GM06990 (cell line): ENCODE measurements around the gene TMEM178B.

Experiments
- DNase-seq: peaks from one replicate; pipeline ENCODE4 v3.0.0-alpha.2; 2011; ENCODE audit not compliant: insufficient read length; ENCODE audit errors: extremely low read depth
- H3K27me3 ChIP-seq: replicated peaks from 2 replicates; pipeline ENCODE4 v1.6.0; 2011; ENCODE audit warnings: low read length; ENCODE audit not compliant: control insufficient read depth, insufficient read depth
- H3K36me3 ChIP-seq: 2 replicates; pipeline ENCODE4 v1.5.1; 2011; ENCODE audit warnings: low read length; ENCODE audit not compliant: control insufficient read depth, insufficient read depth
- H3K4me3 ChIP-seq: replicated peaks from 2 replicates; pipeline ENCODE4 v1.5.1; 2011; ENCODE audit warnings: low read depth, mild to moderate bottlenecking, control low read depth, low read length
- TF ChIP-seq, protein P1 (sequence below): IDR thresholded peaks from 2 replicates; pipeline ENCODE4 v1.5.1; 2011; ENCODE audit warnings: low read length, control low read depth, mild to moderate bottlenecking, inconsistent platforms; ENCODE audit not compliant: insufficient read depth, poor library complexity, severe bottlenecking

Gene TMEM178B

GRCh38 chr7:141430455-141431139 lies 356.7 kb downstream of the TMEM178B start:
- no peak for DNase-seq
- TF ChIP-seq, protein P1, sequence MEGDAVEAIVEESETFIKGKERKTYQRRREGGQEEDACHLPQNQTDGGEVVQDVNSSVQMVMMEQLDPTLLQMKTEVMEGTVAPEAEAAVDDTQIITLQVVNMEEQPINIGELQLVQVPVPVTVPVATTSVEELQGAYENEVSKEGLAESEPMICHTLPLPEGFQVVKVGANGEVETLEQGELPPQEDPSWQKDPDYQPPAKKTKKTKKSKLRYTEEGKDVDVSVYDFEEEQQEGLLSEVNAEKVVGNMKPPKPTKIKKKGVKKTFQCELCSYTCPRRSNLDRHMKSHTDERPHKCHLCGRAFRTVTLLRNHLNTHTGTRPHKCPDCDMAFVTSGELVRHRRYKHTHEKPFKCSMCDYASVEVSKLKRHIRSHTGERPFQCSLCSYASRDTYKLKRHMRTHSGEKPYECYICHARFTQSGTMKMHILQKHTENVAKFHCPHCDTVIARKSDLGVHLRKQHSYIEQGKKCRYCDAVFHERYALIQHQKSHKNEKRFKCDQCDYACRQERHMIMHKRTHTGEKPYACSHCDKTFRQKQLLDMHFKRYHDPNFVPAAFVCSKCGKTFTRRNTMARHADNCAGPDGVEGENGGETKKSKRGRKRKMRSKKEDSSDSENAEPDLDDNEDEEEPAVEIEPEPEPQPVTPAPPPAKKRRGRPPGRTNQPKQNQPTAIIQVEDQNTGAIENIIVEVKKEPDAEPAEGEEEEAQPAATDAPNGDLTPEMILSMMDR, result no peak
- no peak overlapping the region for H3K4me3 ChIP-seq
- no peaks in the 10 kb centered on the region; the same call in 1 of the 2 replicates for H3K27me3 ChIP-seq
- no peaks in the 10 kb centered on the region for H3K36me3 ChIP-seq

DNA sequence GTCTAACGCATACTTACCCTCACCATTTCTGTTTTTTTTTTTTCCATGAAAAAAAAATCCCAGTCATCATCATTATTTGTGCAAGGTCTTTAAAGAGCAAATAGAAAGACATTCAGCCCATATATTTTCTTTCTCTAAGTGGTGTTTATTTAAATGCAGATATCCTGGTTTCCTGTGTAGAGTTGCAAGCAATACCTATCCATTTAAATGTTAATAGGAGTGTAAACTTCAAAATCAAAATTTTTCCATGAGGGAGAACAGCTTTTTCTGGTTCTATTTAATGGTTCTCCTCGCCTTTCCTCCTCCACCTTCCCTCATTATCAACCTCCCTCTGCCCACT lies 357.2 kb downstream of the TMEM178B start:
- no peaks in the 10 kb centered on the region for H3K36me3 ChIP-seq
- TF ChIP-seq, protein P1, result no peak
- DNase-seq, result no peak
- H3K4me3 ChIP-seq, result no peak overlapping the region
- no peaks in the 10 kb centered on the region; the same call in 1 of the 2 replicates for H3K27me3 ChIP-seq

DNA sequence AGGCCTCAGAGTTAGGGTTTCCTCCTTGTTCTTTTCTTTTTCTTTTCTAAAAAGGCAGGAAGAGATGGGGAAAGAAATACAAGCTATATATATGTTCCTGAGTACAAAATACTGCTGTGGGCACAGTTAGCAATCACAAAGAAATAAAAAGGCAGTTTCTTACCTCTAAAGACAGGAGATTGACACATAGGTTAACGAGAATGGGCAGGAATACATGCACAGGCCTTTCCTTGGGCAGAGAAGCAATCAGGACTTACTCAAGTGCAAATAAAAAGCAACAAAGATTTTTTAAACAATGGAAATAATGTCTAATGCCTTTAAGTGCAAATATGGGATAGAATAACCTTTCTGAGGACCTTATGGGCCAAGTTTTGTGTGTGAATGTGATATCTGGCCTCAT lies 357.8 kb downstream of the TMEM178B start:
- Histone ChIP-seq H3K4me3 (no peak overlapping the region), H3K36me3 (no peaks in the 10 kb centered on the region), H3K27me3 (no peaks in the 10 kb centered on the region; the same call in 1 of the 2 replicates)
- no peak for DNase-seq
- TF ChIP-seq, protein P1, result no peak

- TF ChIP-seq, protein P1, result no peak
- H3K27me3 ChIP-seq, result no peaks in the 10 kb centered on the region; the same call in none of the 2 replicates
- H3K36me3 ChIP-seq, result no peaks in the 10 kb centered on the region
- H3K4me3 ChIP-seq, result no peak overlapping the region
- DNase-seq, result no peak
These were observed 359.8 kb downstream of the TMEM178B start for GRCh38 chr7:141433698-141434097.

DNA sequence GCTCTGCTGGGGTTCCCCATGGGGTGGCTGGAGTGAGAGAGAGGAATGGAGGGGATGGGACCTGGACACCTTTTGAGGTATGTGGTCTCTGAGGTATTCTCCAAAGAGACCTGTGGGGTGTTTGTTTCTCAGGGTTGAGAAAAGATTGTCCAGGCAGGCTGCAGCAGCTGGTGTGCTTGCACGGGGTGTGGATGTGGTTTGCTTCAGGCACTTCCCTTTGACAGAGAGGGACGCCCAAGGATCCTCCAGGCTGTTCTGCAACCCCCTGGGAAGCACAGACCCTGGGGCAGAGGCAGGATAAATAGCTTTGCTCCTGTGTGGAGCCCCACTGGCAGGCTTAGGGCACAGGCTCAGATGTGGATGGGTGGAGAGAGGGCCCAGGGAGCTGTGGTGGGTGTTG lies 362.3 kb downstream of the TMEM178B start:
- H3K36me3 ChIP-seq, result no peaks in the 10 kb centered on the region
- TF ChIP-seq, protein P1, result no peak
- DNase-seq, result no peak

More for the DNA sequence above, 362.3 kb downstream of the TMEM178B start:
- Histone ChIP-seq H3K4me3 (no peak overlapping the region), H3K27me3 (no peaks in the 10 kb centered on the region; the same call in none of the 2 replicates)
